ENCODE measurements around the gene DEPDC4.

The DEPDC4 gene

DNA sequence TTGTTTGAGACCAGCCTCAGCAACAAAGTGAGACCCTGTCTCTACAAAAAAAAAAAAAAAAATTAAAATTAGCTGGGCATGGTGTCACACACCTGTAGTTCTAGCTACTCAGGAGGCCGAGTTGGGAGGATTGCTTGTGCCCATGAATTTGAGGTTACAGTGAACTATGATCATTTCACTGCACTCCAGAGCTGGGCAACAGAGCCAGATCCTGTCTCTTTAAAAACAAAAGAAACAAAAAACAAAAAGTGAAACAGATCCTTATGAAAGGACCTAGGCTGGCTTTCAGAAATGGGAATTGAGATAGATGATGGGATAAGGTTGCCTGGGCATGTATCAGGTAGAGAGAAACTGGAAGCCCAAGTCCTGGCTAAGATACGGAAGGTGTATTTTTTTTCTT lies 52.4 kb downstream of the DEPDC4 start:
- TF ChIP-seq CEBPB (IDR thresholded peaks at IDR 0.05), result no peak
- no peak for TF ChIP-seq FOXM1 (IDR thresholded peaks at IDR 0.05; ENCODE audit: borderline replicate concordance, low read depth)
- TF ChIP-seq, protein P1, sequence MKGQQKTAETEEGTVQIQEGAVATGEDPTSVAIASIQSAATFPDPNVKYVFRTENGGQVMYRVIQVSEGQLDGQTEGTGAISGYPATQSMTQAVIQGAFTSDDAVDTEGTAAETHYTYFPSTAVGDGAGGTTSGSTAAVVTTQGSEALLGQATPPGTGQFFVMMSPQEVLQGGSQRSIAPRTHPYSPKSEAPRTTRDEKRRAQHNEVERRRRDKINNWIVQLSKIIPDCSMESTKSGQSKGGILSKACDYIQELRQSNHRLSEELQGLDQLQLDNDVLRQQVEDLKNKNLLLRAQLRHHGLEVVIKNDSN (IDR thresholded peaks at IDR 0.05), result no peak
- no peak for TF ChIP-seq NFIC (IDR thresholded peaks at IDR 0.05)
- TF ChIP-seq EGR1 (IDR thresholded peaks at IDR 0.05), result no peak
- TF ChIP-seq EP300 (IDR thresholded peaks at IDR 0.05; ENCODE audit: borderline replicate concordance), result no peak
- TF ChIP-seq, protein P2, sequence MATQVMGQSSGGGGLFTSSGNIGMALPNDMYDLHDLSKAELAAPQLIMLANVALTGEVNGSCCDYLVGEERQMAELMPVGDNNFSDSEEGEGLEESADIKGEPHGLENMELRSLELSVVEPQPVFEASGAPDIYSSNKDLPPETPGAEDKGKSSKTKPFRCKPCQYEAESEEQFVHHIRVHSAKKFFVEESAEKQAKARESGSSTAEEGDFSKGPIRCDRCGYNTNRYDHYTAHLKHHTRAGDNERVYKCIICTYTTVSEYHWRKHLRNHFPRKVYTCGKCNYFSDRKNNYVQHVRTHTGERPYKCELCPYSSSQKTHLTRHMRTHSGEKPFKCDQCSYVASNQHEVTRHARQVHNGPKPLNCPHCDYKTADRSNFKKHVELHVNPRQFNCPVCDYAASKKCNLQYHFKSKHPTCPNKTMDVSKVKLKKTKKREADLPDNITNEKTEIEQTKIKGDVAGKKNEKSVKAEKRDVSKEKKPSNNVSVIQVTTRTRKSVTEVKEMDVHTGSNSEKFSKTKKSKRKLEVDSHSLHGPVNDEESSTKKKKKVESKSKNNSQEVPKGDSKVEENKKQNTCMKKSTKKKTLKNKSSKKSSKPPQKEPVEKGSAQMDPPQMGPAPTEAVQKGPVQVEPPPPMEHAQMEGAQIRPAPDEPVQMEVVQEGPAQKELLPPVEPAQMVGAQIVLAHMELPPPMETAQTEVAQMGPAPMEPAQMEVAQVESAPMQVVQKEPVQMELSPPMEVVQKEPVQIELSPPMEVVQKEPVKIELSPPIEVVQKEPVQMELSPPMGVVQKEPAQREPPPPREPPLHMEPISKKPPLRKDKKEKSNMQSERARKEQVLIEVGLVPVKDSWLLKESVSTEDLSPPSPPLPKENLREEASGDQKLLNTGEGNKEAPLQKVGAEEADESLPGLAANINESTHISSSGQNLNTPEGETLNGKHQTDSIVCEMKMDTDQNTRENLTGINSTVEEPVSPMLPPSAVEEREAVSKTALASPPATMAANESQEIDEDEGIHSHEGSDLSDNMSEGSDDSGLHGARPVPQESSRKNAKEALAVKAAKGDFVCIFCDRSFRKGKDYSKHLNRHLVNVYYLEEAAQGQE (IDR thresholded peaks at IDR 0.05; ENCODE audit: low read depth), result no peak
- no peak for TF ChIP-seq TCF12 (IDR thresholded peaks at IDR 0.05; ENCODE audit: low read depth)
- TF ChIP-seq CREB1 (IDR thresholded peaks at IDR 0.05; ENCODE audit: low read depth), result no peak
- TF ChIP-seq YY1 (IDR thresholded peaks at IDR 0.05; ENCODE audit: low read depth), result no peak
- TF ChIP-seq, protein P3, sequence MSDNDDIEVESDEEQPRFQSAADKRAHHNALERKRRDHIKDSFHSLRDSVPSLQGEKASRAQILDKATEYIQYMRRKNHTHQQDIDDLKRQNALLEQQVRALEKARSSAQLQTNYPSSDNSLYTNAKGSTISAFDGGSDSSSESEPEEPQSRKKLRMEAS (IDR thresholded peaks at IDR 0.05), result no peak

GRCh38 chr12:100213016-100213891 lies 53.6 kb downstream of the DEPDC4 start:
- TF ChIP-seq NFIC (IDR thresholded peaks at IDR 0.05) (no peak), RAD21 (IDR thresholded peaks at IDR 0.05; ENCODE audit: low read depth) (no peak), CEBPB (IDR thresholded peaks at IDR 0.05) (no peak), EP300 (IDR thresholded peaks at IDR 0.05; ENCODE audit: borderline replicate concordance) (no peak), EGR1 (IDR thresholded peaks at IDR 0.05) (no peak), TCF12 (IDR thresholded peaks at IDR 0.05; ENCODE audit: low read depth) (no peak), FOXM1 (IDR thresholded peaks at IDR 0.05; ENCODE audit: borderline replicate concordance, low read depth) (no peak), ZBTB7A (IDR thresholded peaks at IDR 0.05; ENCODE audit: low read depth) (no peak), YY1 (IDR thresholded peaks at IDR 0.05; ENCODE audit: low read depth) (no peak), TEAD4 (IDR thresholded peaks at IDR 0.05) (no peak), CREB1 (IDR thresholded peaks at IDR 0.05; ENCODE audit: low read depth) (no peak), TAF1 (IDR thresholded peaks at IDR 0.05; ENCODE audit: low read depth) (no peak)
- TF ChIP-seq, protein P1 (IDR thresholded peaks at IDR 0.05), result no peak
- TF ChIP-seq, protein P2 (IDR thresholded peaks at IDR 0.05; ENCODE audit: low read depth), result no peak
- TF ChIP-seq, protein P3 (IDR thresholded peaks at IDR 0.05), result no peak

DNA sequence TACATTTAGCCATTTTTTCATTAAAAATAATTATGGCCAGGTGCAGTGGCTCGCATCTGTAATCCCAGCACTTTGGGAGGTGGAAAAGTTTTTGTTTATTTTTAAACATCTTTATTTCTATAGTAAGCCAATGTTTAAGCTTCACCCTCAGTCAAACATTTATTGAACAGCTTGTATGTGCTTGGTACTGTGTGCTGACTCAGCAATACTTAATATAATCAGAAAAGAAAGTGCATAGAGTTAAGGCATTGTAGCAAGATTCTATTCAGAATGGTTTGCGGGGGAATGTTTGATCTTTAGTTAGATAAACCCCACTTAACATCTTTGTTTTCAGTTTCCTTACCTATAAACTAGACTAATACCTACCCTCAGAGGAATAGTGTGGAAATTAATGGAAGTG lies 55.2 kb downstream of the DEPDC4 start:
- TF ChIP-seq ZBTB7A (IDR thresholded peaks at IDR 0.05; ENCODE audit: low read depth) (no peak), TAF1 (IDR thresholded peaks at IDR 0.05; ENCODE audit: low read depth) (no peak), YY1 (IDR thresholded peaks at IDR 0.05; ENCODE audit: low read depth) (no peak), NFIC (IDR thresholded peaks at IDR 0.05) (no peak), CEBPB (IDR thresholded peaks at IDR 0.05) (no peak), TCF12 (IDR thresholded peaks at IDR 0.05; ENCODE audit: low read depth) (no peak), CREB1 (IDR thresholded peaks at IDR 0.05; ENCODE audit: low read depth) (no peak), FOXM1 (IDR thresholded peaks at IDR 0.05; ENCODE audit: borderline replicate concordance, low read depth) (no peak), EGR1 (IDR thresholded peaks at IDR 0.05) (no peak), EP300 (IDR thresholded peaks at IDR 0.05; ENCODE audit: borderline replicate concordance) (no peak), TEAD4 (IDR thresholded peaks at IDR 0.05) (no peak)
- TF ChIP-seq, protein P1 (IDR thresholded peaks at IDR 0.05), result no peak

GRCh38 chr12:100208834-100209233 lies 58.0 kb downstream of the DEPDC4 start:
- TF ChIP-seq TAF1 (IDR thresholded peaks at IDR 0.05; ENCODE audit: low read depth) (no peak), CREB1 (IDR thresholded peaks at IDR 0.05; ENCODE audit: low read depth) (no peak), ZBTB7A (IDR thresholded peaks at IDR 0.05; ENCODE audit: low read depth) (no peak), RAD21 (IDR thresholded peaks at IDR 0.05; ENCODE audit: low read depth) (no peak), TEAD4 (IDR thresholded peaks at IDR 0.05) (no peak), EGR1 (IDR thresholded peaks at IDR 0.05) (no peak), YY1 (IDR thresholded peaks at IDR 0.05; ENCODE audit: low read depth) (no peak)
- TF ChIP-seq, protein P1 (IDR thresholded peaks at IDR 0.05), result no peak
- TF ChIP-seq, protein P3 (IDR thresholded peaks at IDR 0.05), result no peak
- TF ChIP-seq, protein P2 (IDR thresholded peaks at IDR 0.05; ENCODE audit: low read depth), result no peak
